ENCODE data around the gene SOCS1. TPM values are rescaled to one million over a fixed set of nuclear protein-coding genes. Genes with fewer than 3 reads are reported as not detected.
A peak's percentile ranks its signal among the peaks of the same experiment; 100 is the strongest.

SOCS1 gene
- total and polyA plus RNA-seq, 10 donors: 7.7 to 50.8 (median 21.8) TPM

DNA sequence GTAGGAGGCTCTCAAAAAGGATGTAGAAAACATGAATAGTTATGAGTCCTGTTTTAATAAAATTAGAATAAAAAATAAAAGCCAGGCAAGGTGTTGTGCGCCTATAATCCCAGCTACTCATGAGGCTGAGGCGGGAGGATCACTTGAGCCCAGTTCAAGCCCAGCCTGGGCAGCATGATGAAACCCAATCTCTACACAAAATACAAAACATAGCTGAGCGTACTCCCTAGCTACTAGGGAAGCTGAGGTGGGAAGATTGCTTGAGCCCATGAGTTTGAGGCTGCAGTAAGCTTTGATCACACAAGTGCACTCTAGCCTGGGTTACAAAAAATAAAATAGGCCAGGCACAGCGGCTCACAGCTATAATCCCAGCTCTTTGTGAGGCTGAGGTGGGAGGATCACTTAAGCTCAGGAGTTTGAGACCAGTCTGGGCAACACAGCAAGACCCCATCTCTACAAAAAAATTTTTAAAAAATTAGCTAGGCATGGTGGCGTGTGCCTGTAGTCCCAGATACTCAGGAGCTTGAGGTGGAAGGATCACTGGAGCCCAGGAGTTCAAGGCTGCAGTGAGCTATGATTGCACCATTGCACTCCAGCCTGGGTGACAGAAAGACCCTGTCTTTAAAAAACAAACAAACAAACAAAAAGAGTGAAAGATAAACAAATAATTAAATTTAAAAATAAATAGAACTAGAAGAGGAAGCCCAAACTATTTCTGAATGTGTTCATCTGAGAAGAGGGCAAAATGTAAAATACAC, 42.3 kb upstream of the SOCS1 start:
- Histone ChIP-seq H3K4me3 (no peak overlapping the region), H3K36me3 (no peaks in the 10 kb centered on the region), H3K27ac (peak overlapping the region in 5 of 8 donors; percentile 34 to 66 (median 60)), H3K9me3 (no peaks in the 10 kb centered on the region), H3K4me1 (peaks cover 16 to 62% (median 39%) of the 10 kb centered on the region in 6 donors), H3K27me3 (replicated peaks in 1 of 7) (peaks cover 0 to 1% (median 0%) of the 10 kb centered on the region in 7 donors)
- TF ChIP-seq POLR2AphosphoS5 (IDR thresholded peaks at IDR 0.05) (no peak), POLR2A (IDR thresholded peaks at IDR 0.05) (no peak)
- TF ChIP-seq, protein P1, sequence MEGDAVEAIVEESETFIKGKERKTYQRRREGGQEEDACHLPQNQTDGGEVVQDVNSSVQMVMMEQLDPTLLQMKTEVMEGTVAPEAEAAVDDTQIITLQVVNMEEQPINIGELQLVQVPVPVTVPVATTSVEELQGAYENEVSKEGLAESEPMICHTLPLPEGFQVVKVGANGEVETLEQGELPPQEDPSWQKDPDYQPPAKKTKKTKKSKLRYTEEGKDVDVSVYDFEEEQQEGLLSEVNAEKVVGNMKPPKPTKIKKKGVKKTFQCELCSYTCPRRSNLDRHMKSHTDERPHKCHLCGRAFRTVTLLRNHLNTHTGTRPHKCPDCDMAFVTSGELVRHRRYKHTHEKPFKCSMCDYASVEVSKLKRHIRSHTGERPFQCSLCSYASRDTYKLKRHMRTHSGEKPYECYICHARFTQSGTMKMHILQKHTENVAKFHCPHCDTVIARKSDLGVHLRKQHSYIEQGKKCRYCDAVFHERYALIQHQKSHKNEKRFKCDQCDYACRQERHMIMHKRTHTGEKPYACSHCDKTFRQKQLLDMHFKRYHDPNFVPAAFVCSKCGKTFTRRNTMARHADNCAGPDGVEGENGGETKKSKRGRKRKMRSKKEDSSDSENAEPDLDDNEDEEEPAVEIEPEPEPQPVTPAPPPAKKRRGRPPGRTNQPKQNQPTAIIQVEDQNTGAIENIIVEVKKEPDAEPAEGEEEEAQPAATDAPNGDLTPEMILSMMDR (IDR thresholded peaks at IDR 0.05 in 8 of 11, conservative IDR thresholded peaks at IDR 0.05 in 3 of 11): no peak
- WGBS, 5 donors: 71 to 86% (median 84%) methylated on average over 5 of the region's 5 CpGs
- DNase-seq: no peak
- intact Hi-C loops (cut with DNase I; ENCODE audit: low total_unique reads): no loop called here

DNA sequence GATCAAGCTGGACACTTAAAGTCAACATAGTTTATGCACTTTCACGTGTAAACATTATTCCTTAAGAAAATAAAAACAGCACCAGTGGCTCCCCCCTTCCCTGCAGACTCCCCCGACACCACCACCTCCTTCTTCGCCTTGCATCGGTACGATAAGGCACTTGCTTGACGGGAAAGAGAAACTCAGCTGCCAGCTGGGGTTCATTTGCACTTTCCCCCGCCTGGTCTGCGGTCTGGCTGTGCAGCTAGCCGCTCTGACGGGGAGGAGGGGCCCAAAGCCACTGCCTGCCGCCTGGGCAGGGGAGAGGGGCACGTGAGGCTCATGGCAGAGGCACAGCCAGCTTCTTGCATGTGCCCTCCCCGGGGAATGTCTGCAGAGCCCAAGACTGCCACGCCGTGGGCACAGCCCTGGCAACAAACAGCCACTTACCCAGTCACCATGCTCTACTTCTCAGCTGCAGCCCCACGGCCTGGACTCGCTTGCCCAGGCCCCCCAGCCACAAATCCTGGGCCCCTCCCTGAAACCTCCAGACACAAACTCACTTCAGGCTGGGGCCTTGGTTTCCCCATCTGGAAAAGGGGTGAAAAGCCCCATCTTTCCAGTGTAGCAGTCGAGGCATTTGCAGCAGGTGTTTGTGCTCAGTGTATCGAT, 41.6 kb upstream of the SOCS1 start:
- intact Hi-C loops (cut with DNase I; ENCODE audit: low total_unique reads): no loop called here
- Histone ChIP-seq H3K4me1 (peaks cover 16 to 62% (median 37%) of the 10 kb centered on the region in 6 donors), H3K4me3 (peak overlapping the region in 4 of 8 donors; percentile 7 to 47 (median 12)), H3K9me3 (no peaks in the 10 kb centered on the region), H3K36me3 (no peaks in the 10 kb centered on the region), H3K27ac (peak overlapping the region in 5 of 8 donors; percentile 34 to 66 (median 60)), H3K27me3 (replicated peaks in 1 of 7) (peaks cover 0 to 8% (median 0%) of the 10 kb centered on the region in 7 donors)
- TF ChIP-seq, protein P1 (IDR thresholded peaks at IDR 0.05 in 8 of 11, conservative IDR thresholded peaks at IDR 0.05 in 3 of 11): peak in 5 of 11 experiments; percentile 16 to 44 (median 19)
- no peak for TF ChIP-seq POLR2A (IDR thresholded peaks at IDR 0.05)
- peak; percentile 89 to 97 (median 92) for TF ChIP-seq POLR2AphosphoS5 (IDR thresholded peaks at IDR 0.05)
- WGBS, 5 donors: 7 to 12% (median 10%) methylated on average over 14 to 19 of the region's 19 CpGs
- peak; percentile 96 for DNase-seq

DNA sequence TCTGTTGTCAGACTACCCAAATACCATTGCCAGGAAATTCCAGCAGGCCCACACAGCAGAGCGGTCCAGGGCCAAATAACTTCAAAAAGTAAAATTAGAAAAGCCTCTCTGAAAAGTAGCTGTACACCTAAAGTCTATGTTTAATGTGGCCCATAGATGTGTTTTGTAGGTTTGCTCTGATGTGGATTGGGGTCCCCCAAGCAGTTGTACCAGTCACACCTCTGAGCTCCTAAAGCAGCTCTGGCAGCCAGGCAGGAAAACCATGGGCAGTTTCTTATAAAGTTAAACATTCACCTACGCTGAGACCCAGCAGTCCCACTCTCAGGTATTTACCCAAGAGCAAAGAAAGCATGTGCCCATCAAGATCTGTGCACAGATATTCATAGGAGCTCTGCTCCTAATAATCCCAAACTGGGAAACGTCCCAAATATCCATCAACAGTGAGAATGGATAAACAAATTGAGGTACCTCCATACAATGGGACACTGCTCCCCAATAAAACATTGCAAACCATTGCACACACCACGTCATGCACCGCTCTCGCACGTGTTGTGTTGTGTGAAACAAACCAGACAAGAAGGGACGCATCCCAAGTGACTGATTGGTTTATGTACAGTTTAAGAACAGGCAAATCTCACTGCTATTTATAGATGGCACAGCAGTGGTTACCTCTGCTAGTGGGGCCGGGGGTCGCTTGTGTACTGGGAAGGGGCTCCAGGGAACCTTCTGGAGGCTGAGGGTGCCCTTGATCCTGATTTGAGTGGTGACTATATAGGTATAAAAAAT, 40.9 kb upstream of the SOCS1 start:
- Histone ChIP-seq H3K36me3 (no peaks in the 10 kb centered on the region), H3K27me3 (replicated peaks in 1 of 7) (peaks cover 0 to 10% (median 0%) of the 10 kb centered on the region in 7 donors), H3K9me3 (no peaks in the 10 kb centered on the region), H3K4me3 (peak overlapping the region in 3 of 8 donors; percentile 7 to 47 (median 16)), H3K4me1 (peaks cover 16 to 62% (median 37%) of the 10 kb centered on the region in 6 donors), H3K27ac (peak overlapping the region in 3 of 8 donors; percentile 41 to 66 (median 60))
- intact Hi-C loops (cut with DNase I; ENCODE audit: low total_unique reads): no loop called here
- 43 to 51% (median 49%) methylated on average over 9 to 10 of the region's 10 CpGs for WGBS, 5 donors
- no peak for DNase-seq
- no peak for TF ChIP-seq POLR2AphosphoS5 (IDR thresholded peaks at IDR 0.05)
- no peak for TF ChIP-seq POLR2A (IDR thresholded peaks at IDR 0.05)
- TF ChIP-seq, protein P1 (IDR thresholded peaks at IDR 0.05 in 8 of 11, conservative IDR thresholded peaks at IDR 0.05 in 3 of 11): no peak
